Hematopoietic multipotent progenitor cell treated with erythropoietin and hydrocortisone succinate and interleukin-3 and kit ligand, for 17 days (in vitro differentiated cells): ENCODE data around the gene PRDM7.

Source experiments
- DNase-seq: peaks from one replicate; pipeline ENCODE4 v3.0.0-alpha.2; 2015; ENCODE audit warnings: low spot score

Gene PRDM7

DNA sequence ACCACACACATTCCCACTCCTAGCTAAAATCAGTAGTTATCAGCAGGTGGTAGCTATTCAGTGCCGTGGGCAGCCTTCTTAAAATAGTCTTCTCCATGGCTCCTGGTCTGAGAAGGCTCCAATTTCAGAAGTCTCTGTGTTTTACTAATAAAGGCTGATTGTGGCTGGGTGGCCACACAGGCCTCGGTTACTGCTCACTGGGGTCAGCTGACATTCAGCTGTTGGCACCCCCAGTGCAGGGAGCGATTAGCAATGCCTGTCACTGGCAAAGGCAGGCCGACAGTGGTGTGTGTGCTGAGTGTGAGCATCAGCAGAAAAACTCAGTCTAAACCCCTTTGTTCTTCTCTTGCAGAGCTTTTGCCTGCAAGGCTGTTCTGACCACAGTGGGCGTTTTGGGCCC lies 41.2 kb downstream of the PRDM7 start:
- DNase-seq, result no peak

DNA sequence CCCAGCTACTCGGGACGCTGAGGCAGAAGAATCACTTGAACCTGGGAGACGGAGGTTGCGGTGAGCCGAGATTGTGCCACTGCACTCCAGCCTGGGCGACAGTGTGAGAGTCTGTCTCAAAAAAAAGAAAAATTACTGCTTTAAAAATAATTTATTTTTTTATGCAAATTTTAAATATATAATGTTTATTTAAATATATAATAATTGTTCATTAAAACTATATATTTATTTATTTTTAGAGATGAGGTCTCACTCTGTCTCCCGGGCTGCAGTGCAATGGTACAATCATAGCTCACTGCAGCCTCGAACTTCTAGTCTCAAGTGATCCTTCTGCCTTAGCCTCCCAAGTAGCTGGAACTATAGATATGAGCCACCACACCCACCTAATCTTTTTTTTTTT lies 42.6 kb downstream of the PRDM7 start:
- DNase-seq, result no peak

DNA sequence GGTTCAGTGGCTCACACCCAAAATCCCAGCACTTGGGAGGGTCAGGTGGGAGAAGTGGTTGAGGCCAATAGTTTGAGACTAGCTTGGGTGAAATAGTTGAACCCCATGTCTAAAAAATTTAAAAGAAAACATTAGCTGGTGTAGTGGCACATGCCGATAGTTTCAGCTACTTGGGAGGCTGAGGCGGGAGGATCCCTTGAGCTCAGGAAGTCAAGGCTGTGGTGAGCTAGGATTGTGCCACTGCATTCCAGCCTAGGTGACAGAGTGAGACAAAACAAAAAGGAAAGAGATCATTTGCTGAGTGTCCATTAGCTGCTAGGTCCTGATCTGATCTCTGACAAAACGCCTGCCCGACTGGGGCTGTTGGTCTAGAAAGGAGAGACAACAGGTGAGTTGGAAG lies 43.7 kb downstream of the PRDM7 start:
- no peak for DNase-seq

DNA sequence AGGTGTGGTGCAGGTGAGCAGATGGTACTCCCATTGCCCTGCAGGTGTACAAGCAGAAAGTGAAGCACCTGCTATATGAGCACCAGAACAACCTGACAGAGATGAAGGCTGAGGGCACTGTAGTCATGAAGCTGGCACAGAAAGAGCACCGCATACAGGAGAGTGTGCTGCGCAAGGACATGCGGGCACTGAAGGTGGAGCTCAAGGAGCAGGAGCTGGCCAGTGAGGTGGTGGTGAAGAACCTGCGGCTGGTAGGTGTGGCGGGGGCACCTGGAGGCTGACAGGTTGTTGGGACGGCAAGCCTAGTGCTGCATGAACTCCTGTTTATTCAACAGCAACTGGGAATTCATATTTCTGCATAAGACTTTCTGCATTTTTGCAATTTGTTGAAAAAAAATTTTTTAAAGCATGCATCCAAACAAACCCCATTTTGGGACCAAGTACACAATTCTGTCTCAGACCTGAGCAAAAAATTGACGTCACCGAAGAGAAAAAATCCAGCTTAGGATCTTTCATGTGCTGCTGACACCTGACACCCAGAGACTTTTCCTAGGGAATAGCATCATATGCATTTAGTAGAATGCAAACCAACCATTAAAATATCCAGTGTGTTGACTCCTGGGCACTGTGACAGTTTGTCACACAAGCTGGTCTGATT lies 44.3 kb downstream of the PRDM7 start:
- DNase-seq, result no peak

DNA sequence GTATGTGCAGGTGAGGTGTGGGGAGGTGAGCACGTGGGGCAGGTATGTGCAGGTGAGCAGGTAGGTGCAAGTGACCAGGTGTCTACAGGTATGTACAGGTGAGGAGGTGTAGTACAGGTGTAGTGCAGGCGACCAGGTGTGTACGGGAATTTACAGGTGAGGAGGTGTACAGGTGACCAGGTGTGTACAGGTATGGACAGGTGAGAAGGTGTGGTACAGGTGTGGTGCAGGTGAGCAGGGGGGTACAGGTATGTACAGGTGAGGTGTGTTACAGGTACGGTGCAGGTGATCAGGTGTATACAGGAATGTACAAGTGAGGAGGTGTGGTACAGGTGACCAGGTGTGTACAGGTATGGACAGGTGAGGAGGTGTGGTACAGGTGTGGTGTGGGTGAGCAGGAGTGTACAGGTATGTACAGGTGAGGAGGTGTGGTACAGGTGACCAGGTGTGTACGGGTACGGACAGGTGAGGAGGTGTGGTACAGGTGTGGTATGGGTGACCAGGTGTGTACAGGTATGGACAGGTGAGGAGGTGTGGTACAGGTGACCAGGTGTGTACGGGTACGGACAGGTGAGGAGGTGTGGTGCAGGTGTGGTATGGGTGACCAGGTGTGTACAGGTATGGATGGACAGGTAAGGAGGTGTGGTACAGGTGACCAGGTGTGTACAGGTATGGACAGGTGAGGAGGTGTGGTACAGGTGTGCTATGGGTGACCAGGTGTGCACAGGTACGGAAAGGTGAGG lies 45.0 kb downstream of the PRDM7 start:
- no peak for DNase-seq

DNA sequence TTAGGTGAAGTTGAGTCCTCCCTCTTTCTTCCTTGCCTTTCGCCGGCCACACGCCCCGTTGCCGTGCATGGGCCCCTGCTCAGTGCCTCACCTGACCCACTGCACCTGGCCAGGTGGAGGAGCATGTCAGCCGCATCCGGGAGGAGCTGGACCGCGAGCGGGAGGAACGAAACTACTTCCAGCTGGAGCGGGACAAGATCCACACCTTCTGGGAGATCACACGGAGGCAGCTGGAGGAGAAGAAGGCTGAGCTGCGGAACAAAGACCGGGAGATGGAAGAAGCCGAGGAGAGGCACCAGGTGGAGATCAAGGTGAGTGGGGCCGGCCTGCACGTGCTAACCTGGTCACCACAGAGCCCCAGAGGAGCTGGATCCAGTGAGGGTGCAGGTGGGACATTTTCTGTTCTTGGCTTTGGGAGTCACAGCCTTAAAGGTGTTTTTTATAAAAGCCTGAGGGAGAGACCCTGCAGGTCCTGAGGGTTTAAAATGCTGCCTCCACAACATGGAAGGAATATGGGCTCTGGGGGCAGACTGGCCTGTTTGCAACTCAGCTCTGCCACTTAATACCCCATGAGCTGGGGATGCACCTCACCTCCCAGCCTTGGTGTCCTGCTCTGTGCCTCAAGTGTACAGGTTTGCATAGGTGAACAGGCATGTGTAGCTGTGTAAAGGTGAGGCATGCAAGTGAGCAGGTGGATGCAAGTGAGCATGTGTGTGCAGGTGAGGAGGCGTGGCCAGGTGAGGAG lies 45.8 kb downstream of the PRDM7 start:
- no peak for DNase-seq

DNA sequence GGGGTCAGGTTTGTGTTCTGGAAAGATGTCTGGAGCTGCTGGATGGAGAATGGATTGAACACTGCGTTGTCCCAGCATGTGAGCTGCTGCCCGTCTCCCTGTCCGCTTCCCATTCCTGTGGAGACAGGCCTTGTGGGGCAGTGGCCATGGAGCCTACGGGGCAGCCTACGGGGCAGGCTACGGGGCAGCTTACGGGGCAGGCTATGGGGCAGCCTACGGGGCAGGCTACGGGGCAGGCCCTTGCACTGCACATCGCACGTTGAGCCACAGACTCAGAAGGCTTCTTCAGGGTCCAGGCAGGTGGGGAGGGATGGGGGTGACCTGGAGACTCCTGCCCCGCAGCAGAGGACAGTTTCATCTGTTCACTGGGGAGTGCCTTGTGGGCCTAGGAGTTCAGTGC lies 48.1 kb downstream of the PRDM7 start:
- no peak for DNase-seq

DNA sequence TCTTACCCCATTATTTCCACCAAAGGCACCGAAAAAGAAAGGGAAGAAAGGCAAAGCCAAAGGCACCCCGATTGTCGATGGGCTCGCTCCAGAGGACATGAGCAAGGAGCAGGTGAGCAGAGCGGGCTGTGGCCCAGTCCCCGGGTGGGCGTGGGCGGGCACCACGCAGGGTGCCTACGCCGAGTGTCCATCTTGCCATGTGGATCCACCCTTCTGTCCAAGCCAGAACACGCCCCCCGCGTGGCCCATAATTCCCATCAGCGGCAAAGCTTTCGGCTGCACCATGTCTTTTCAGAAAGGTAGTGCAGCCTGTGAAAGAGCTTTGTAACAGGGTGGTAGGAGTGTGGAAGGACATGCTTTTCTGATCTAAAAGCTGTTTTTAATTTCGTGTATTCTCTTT lies 49.5 kb downstream of the PRDM7 start:
- DNase-seq, result no peak

DNA sequence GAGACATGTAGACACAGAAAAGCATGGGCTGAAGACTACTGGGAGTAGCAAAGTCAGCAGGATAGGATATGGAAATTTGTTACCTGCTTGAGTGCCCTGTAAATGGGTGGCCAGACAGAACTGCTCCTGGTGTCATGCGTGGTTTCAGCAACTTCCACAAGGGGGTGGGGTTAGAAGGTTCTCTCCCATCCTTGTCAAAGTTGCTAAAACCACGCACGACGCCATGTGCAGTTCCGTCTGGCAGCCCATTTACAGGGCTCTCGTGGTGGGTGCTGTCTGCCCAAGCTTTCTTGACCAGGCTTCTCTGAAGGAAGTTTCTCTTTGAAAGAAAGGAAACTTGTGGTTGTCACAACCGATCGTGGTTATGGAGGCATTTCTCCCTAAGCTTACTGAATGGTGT lies 51.0 kb downstream of the PRDM7 start:
- no peak for DNase-seq

DNA sequence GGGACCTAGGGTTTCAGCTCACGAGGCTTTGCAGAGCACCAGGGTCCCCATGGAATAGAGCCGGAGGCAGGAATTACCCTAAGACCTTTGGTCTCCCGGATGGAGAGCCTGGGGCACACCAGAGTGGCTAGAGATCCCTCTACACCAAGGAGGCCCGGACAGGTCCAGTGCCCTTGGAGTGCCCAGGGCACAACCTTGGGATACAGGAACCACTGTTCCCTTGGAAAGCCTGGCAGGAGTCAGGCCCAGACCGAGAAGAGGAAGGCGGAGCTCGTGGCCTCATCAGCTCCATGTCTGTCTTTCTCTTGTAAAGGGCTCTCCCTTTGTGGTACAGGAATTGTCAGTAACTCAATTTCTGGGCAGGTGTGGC lies 54.1 kb downstream of the PRDM7 start:
- DNase-seq, result no peak

DNA sequence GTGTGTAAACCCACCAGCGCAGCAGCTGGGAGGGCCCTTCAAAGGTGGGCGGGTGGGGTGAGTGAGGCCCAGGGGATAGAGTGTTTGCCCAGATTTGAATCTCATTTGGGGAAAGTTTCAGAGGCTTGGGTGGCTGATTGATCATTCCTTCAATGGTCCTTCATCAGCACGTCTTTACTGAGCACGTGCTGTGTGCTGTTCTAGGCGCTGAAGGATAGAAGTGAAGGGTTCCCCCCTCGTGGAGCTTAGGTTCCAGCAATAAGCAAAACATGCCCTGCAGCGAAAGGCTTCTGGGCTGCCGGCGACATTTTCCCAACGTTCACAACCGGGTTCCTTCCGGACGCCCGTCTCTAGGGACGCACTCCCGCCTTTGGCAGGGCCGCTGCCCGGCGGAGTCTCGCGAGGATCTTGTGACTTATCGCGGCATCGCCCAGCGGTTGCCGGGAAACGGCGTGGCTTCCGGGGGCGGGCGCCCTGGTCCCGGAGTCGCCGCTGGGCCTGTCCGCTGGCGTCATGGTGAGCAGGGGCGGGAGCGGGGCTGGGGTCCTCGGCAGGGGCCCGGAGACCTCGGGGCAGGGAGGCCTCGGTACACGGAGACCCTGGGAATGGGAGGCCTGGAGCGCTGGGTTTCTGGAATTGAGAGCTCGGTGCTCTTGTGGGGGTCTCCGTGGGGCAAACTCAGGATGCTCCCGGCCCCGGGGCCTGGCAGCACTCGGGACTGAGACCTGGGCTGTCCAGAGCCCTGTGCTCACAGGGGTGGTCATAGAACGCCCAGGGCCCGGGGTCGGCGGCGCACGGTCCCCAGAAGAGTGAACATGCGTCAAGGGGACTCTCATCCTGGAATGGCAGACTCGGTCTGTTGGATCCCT lies 54.7 kb downstream of the PRDM7 start:
- peak; percentile 51 for DNase-seq

DNA sequence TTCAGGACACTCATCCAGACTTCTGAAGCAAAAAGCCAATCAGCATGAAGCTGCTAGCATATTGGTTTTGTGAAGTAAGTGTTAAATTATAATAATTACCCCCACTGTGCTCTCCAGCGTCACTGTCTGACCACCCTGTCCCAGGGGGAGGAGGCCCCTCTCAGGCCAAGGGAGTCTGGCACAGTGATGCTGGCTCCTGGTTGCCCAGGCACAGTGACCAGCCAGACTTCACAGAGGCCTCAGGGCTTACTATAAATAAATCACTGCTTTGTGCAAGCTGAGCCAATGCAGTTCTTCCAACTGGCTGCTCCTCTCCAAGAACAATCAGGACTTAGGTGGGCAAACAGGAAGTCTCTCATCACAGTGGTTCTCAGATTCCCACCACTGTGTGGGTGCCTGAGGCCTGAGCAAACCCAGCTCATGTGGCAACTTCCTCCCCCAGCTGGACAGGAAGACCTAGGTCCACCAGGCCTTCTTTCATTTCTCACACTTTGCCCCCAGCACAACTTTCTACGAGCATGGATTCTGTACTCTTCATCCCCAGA lies 56.2 kb downstream of the PRDM7 start:
- no peak for DNase-seq

DNA sequence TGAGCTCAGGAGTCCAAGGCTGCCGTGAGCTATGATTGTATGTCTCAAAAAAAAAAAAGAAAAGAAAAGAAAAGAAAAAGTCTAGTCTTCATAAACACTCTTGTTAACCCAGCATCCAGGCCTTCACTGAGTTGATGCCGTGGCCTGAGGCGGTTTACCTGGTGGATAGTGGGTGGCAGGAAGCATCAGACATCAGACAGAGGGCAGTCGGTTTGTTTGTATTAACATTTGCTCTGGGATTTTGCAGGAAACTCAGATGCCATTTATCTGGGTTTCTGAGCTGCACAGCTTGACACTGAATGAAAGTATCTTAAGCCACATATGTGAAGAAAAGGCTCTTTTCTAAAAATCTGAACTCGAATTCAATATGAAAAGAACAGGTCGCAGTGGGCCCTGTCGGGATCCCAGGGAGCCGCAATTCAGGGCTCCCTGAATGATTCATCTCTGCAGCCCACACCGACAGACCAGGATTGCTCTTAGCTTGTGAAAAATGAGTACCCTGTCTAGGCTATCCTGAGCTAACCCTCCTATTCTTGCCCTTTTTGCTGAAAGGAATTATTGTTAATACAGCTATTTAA lies 56.8 kb downstream of the PRDM7 start:
- no peak for DNase-seq

DNA sequence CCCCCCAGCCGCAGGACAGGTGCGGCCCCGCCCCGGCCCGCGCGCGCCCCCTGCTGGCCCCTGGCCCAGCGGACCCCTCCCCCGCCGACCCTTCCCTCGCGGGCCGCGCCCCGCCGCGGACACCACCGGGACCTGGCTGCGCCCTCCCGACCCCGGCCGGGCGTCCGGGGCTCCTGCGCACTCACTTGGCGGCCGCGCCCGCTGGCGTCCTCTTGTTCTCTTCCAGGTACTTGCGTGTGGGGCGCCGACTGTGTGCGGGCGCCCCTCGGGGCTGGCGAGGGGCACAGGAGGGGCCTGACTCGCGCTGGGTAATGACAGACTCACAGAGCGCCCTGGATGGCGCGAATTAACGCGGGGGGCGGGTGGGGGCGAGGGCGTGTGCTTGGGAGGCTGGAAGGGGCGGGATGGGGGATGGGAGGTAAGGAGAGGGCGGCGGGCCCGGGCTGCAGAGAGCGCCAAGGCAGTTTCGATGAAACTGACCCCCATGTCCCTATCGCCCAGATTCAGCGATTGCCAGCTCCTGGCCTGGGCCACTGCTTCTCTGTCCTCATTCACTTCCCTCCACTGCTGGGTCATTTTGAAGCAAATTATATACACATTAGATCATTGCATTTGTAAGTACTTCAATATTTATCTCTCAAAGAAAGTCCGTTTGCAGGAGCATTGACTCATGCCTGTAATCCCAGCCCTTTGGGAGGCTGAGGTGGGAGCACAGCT lies 57.4 kb downstream of the PRDM7 start:
- DNase-seq, result no peak

DNA sequence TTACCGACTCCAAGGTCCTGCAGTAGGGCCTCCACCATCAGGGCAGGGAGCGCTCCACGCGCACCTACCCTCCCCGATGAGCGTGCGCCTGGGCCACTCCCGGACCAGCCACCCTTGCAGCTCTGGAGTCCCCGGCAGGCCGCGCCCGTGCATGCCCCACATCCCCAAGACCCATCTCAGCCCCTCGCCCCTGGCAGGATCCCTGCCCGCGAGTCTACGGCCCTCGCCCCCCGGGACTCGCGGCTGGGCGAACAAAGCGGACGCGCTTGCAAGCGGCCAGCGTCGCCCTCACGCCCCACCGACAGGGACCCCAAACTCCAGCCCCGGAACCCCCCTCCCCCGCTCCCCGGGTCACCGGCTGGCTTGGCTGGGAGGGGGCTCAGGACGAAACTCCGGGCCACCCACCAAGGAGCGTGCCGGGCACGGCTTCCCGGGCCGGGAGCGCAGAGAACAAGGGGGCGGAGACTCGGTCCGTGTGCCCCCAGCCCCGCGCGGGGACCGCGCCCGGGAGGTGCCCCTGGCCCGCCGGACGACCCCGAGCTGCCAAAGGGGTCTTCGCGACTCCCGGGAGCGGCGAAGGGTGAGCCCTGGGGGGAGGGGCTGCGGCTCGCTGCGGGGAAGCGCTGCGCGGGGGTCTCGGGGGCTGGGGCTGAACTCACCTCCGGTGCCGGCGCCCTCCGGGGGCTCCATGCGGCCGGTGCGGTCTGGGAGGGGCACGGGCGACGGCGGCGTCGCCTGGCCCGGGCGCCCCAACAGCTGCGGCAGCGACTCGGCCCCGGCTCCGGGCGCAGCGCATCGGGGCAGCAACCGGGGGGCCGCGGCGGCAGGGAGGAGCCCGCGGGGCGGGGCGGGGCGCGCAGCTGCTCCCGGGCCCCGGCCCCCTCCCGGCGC lies 58.2 kb downstream of the PRDM7 start, which contains the start of gene DBNDD1:
Gene DBNDD1, minus strand, starts transcription at position 805 of the 891 bp plus-strand sequence. Its CDS starts 115 bp downstream, at position 690.
- DNase-seq, result no peak

DNA sequence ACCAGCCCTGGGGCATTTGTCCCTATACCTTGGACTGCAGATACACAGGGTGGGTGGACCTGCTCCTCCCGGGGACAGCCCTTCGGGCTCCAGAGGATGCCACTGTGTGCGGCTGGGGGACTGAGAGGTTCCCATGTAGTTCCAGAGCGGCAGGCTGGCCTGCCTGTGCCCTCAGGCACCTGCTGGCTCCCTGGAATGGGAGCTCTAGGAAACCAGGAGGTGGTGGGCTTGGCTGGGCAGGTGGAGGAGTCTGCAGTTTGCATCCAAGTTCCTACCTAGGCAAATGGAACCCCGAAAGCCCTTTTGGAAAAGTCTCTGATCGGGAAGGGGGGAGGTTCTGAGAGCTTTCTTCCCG lies 58.9 kb downstream of the PRDM7 start:
- no peak for DNase-seq

DNA sequence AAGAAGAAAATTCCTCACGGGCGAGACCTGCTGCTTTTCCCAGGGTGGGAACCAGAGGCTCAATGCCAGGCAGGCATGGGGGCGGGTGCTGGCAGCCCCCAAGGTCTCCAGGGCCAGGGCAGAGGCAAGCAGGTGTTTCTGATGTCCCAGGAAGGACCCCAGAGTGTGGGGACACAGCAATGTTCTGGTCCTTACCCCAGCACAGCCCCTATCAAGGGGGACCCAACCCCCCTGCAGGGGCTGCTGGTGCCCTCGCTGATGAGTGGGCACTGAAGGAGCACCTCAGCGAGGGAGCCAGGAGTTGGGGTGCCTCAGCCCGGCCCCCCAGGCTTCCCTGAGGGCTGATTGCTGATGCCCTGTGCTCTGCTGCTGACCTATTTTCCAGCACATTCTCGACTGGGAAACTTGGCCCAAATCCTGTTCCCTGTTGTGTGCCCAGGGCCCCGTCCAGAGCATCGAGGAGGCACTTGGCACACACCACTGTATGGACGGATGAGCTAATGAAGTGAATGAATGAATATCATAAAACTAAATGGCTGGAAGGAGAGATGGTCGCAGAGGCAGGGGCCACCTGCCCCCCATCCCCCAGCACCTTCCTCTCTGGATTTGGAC lies 60.7 kb downstream of the PRDM7 start:
- DNase-seq, result no peak

DNA sequence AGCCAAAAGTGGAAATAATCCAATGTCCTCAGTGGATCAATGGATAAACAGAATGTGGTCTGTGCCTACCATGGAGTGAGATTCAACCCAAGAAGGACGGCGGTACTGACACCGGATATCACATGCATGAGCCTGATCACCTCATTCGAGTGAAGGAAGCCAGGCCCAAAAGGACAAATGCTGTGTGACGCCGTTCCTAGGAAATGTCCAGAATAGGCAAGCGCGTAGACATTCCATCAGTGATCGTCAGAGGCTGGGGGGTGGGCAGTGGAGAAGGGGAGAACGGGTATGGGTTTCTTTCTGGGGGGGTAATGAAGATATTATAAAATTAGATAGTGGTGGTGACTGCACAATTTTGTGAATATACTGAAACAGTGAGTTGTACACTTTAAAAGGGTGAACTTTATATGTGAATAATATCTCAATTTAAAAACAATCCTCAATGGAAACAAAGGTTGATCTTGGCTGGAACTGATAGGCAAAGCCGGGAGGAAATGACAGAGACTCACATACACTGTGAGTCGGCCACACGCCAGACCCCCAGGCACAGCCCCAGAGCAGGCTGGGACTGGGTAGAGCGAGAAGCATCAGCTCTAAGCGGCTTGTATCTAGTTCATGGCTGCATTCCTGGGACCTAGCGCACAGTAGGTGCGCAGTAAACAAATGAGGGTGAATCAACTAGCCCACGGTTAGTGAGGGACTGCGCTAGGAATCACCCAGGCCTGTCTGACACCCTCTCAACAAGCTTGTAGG lies 61.4 kb downstream of the PRDM7 start:
- no peak for DNase-seq
